HepG2 (cell line): Measurements from ENCODE around the gene ZNF653. TPM values are rescaled to one million over a fixed set of nuclear protein-coding genes. Genes with fewer than 3 reads are reported as not detected.

Source experiments
- ARID5B ChIP-seq: IDR thresholded peaks from 2 replicates; pipeline ENCODE4 v1.4.0; 2020; ENCODE audit warnings: mild to moderate bottlenecking, missing genetic modification reagents
- BRD4 ChIP-seq: sonication (generic); formaldehyde crosslinking; IDR thresholded peaks from 2 replicates; pipeline ENCODE4 v1.4.0; 2020; ENCODE audit warnings: missing genetic modification reagents
- FOXP4 ChIP-seq: sonication (generic); formaldehyde crosslinking; IDR thresholded peaks from 2 replicates; pipeline ENCODE4 v1.4.0; 2020; ENCODE audit warnings: missing genetic modification reagents
- HNF1B ChIP-seq: sonication (generic); formaldehyde crosslinking; IDR thresholded peaks from 2 replicates; pipeline ENCODE4 v1.5.1; 2020; ENCODE audit warnings: mild to moderate bottlenecking, moderate library complexity, missing genetic modification reagents
- KAT7 ChIP-seq: IDR thresholded peaks from 2 replicates; pipeline ENCODE4 v1.6.1; 2018; ENCODE audit warnings: borderline replicate concordance, missing compliant biosample characterization
- MATR3 ChIP-seq: sonication (generic); formaldehyde crosslinking; IDR thresholded peaks from 2 replicates; pipeline ENCODE4 v1.4.0; 2020; ENCODE audit warnings: missing genetic modification reagents
- MIER2 ChIP-seq: IDR thresholded peaks from 2 replicates; pipeline ENCODE4 v1.6.1; 2016; ENCODE audit warnings: missing biosample characterization, missing genetic modification reagents
- PHF8 ChIP-seq: sonication (generic); formaldehyde crosslinking; IDR thresholded peaks from 2 replicates; pipeline ENCODE4 v1.5.0; 2020; ENCODE audit warnings: missing genetic modification reagents
- PTBP1 ChIP-seq: fragments of 200-400 bp; formaldehyde crosslinking; IDR thresholded peaks from 2 replicates; pipeline ENCODE4 v1.6.1; 2018; ENCODE audit warnings: low read length, low read depth; ENCODE audit not compliant: poor library complexity, severe bottlenecking
- SP4 ChIP-seq: sonication (generic); formaldehyde crosslinking; IDR thresholded peaks from 2 replicates; pipeline ENCODE4 v1.8.1; 2023; ENCODE audit warnings: mild to moderate bottlenecking, missing genetic modification reagents
- YY1 ChIP-seq: IDR thresholded peaks from 2 replicates; pipeline ENCODE4 v1.6.1; 2011; ENCODE audit warnings: low read length, low read depth, moderate library complexity, mild to moderate bottlenecking; ENCODE audit not compliant: insufficient read depth, insufficient replicate concordance
- ZBTB43 ChIP-seq: sonication (generic); formaldehyde crosslinking; conservative IDR thresholded peaks from 2 replicates; pipeline ENCODE4 v1.4.0; 2020; ENCODE audit warnings: missing genetic modification reagents
- ZFP36 ChIP-seq: fragments of 150-350 bp; IDR thresholded peaks from 2 replicates; pipeline ENCODE4 v1.6.1; 2018; ENCODE audit warnings: borderline replicate concordance, low read length, low read depth; ENCODE audit not compliant: partially characterized antibody
- ZNF557 ChIP-seq: sonication (generic); formaldehyde crosslinking; IDR thresholded peaks from 2 replicates; pipeline ENCODE4 v1.4.0; 2020; ENCODE audit warnings: missing genetic modification reagents
- ZNF574 ChIP-seq: sonication (generic); formaldehyde crosslinking; IDR thresholded peaks from 2 replicates; pipeline ENCODE4 v1.4.0; 2020; ENCODE audit warnings: missing genetic modification reagents
- ZNF761 ChIP-seq: sonication (generic); formaldehyde crosslinking; conservative IDR thresholded peaks from 2 replicates; pipeline ENCODE4 v1.4.0; 2020; ENCODE audit warnings: mild to moderate bottlenecking, missing genetic modification reagents
- ZNF775 ChIP-seq: sonication (generic); formaldehyde crosslinking; IDR thresholded peaks from 2 replicates; pipeline ENCODE4 v1.4.0; 2020; ENCODE audit warnings: missing genetic modification reagents, mild to moderate bottlenecking, moderate library complexity, borderline replicate concordance
- polyA plus RNA-seq, 8 experiments: library from polyadenylated mRNA; depleted of rRNA in 3 of 8; stranded (reverse) in 7 of 8; unstranded in 1 of 8; fragments of >200 nt; fragmentation: Illumina TruSeq in 4 of 8; extraction: Trizol in 4 of 8; gene quantifications; 2 replicates each; pipeline versions ENCODE4 v1.2.1 to v1.2.3, GENCODE V29; 2011 to 2016; ENCODE audit warnings: low read depth in 4 of 8, missing spikeins in 1 of 8, mixed read lengths in 1 of 8; ENCODE audit not compliant: insufficient read depth in 1 of 8
- total RNA-seq, 5 experiments: library from RNA; depleted of rRNA; stranded (reverse); fragments of >200 nt; fragmentation: Illumina TruSeq; extraction: Trizol; gene quantifications; 2 replicates each; pipeline ENCODE4 v1.2.3, GENCODE V29; 2016; ENCODE audit warnings: low read depth in 1 of 5

Gene ZNF653
- total and polyA plus RNA-seq, 2 of the 13 experiments (the other 11 are each of a cell fraction or from before 2014, with no cell fraction given) = 4.7 to 7.1 TPM

- TF ChIP-seq ZBTB43 (0 out of 2 replicates have a peak, but pooled peaks have one; percentile 55), PTBP1 (no peak), PHF8 (CRISPR knock-in tag) (no peak), HNF1B (no peak), ARID5B (CRISPR knock-in tag) (0 out of 2 replicates have a peak, but pooled peaks have one; percentile 23), ZNF775 (CRISPR knock-in tag) (no peak), SP4 (CRISPR knock-in tag) (peak; percentile 52; the same call in 1 of the 2 replicates), ZFP36 (no peak), KAT7 (CRISPR knock-in tag) (no peak), FOXP4 (CRISPR knock-in tag) (no peak), YY1 (peak; percentile 34), ZNF557 (CRISPR knock-in tag) (no peak), BRD4 (CRISPR knock-in tag) (no peak), MIER2 (CRISPR knock-in tag) (peak; percentile 92), ZNF761 (CRISPR knock-in tag) (no peak), MATR3 (CRISPR knock-in tag) (no peak), ZNF574 (CRISPR knock-in tag) (0 out of 2 replicates have a peak, but pooled peaks have one; percentile 24)
Measured at GRCh38 chr19:11479090-11479897, 26.3 kb downstream of the ZNF653 start (continued).
